Stimulated activated CD4-positive, alpha-beta T cell treated with anti-CD3 and anti-CD28 coated beads, Interleukin-15, amount 100 ng/mL, for 48 hours (primary cell): ENCODE data around the gene STARD3NL.

Experiments
- DNase-seq, 2 donors: peaks; one replicate each; pipeline ENCODE4 v3.0.0-alpha.2; 2020; ENCODE audit warnings: low read depth in 2 of 2

Gene STARD3NL

GRCh38 chr7:38185395-38186307, 7.6 kb downstream of the STARD3NL start:
- no peak for DNase-seq

DNA sequence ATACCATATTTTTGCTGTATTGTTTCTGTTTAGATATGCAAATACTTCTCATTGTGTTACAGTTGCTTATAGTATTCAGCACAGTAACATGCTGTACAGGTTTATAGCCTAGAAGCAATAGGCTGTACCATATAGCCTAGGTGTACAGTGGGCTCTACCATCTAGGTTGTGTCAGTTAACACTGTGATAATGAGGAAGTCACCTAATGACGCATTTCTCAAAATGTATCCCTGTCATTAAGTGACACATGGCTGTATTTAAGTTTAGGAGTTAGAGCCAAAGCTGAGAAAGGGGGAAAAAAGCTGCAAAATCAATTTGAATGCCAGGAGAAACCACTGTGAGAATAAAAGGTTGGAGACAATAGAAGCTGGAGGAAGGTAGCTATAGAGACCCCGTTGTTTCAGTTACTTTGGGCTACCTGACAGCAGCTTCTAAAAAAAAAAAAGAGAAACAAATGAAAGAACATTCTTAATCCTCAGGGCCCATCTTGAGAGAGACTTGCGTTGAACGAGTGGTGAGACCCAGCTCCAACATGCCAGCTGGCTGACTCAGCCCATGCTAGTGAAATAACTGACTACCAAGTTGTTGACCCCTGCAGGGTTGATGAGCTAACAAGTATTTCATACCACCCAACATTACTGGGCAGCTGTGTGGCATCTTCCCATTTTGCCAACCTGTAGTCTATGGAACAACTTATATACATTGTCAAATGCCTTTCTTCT, 8.7 kb downstream of the STARD3NL start:
- no peak for DNase-seq

- no peak for DNase-seq
Measured at GRCh38 chr7:38187794-38188440, 9.9 kb downstream of the STARD3NL start.

GRCh38 chr7:38189231-38189938, 11.3 kb downstream of the STARD3NL start:
- no peak for DNase-seq

GRCh38 chr7:38190011-38190410, 12.0 kb downstream of the STARD3NL start:
- no peak for DNase-seq

- no peak for DNase-seq
Measured at GRCh38 chr7:38191791-38192190, 13.7 kb downstream of the STARD3NL start.

GRCh38 chr7:38192327-38192726, 14.3 kb downstream of the STARD3NL start:
- DNase-seq, result no peak

GRCh38 chr7:38195804-38196595, 18.0 kb downstream of the STARD3NL start:
- DNase-seq, result no peak

DNA sequence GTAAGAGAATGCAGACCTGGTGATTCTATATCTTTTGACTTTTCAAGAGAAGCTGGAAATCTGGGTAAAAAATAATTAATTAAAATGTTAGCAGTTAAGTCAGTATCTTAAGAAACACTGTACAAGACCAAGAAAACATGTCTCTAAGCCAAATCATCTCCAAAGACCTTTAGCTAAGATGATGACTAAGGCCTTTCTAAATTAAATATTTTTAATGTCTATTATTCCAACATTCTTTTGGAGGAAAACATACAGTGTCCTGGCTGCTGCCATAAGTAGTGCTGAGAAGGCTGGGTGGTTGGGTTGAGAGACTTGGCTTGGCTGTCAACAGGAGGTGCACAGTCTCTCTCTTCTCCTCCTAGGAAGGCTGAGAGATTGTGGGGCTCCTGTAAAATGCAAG, 20.3 kb downstream of the STARD3NL start:
- no peak for DNase-seq

DNA sequence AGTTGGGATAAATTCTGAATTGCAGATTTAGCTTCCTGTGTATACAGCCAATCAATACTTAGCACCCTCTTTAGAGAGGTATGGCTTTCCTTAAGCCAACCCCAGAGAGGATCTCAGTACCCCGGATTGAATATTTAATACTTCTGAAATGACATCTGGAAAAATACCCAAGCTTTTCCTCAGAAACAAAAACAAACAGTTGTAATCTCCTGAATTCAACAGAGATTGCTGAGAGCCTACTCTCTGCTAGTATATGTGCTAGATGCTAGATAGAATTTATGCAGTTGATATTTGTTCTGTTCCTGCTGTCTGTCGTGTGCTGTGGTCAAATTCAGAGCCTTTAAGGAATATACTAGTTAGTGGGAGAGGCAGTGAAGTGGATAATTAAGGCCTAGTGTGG, 21.1 kb downstream of the STARD3NL start:
- no peak for DNase-seq

DNA sequence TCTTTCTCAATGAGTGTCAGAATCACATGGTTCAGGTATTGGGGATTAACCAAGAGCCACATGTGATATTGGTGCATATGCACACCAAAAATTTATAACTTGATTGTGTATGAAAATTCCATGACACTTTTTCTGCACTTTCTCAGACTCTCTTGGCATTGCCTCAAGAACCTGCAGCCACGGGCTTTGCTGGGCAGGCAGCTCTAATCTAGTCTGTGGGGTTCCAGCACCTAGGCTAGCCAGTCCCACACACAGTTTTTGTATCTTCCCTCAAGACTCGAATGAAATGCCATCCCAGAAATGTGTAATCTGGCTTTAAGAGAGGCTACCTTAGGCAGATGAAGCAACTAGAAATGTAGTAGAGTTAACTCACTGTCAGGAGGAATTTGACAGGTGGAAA, 21.7 kb downstream of the STARD3NL start:
- DNase-seq, result no peak

DNA sequence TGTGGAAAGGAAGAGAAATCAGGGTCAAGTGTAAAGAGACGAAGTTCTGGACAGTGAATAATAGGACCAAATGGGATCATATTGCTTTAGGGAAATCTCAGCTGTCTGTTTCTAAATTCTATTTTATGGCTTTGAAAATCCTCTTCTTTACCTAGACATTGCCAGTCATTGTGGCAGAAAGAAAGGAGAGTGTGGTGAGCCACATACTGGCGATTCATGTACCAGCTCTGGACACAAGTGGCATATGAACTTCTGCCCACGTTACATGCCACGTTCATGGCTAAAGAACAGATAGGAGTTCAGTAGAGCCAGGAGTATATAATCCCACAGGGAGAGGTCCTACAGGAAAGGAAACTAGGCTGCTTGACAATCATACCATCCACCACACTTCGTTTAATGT, 28.0 kb downstream of the STARD3NL start:
- no peak for DNase-seq

- DNase-seq, result no peak
Measured at GRCh38 chr7:38207843-38208242, 29.8 kb downstream of the STARD3NL start.

DNA sequence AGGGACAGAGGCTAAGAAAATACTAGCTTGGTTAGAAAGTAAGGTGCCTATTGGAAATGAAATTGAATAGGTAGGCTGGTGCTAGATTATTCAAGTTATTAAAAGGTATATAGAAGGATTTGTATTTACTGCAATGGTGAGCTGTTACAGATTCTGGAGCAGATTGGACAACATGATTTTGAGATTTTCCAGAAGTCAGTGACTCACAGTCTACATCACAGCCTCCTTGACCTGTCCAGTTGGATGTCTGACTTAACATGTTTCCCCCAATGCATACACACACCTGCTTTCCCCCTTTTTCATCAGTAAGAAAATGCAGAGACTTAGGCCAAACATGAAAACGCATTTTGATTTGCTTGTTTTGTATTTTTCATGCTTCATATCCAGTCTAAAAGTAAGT, 33.4 kb downstream of the STARD3NL start:
- DNase-seq, result no peak

GRCh38 chr7:38211940-38212339, 33.9 kb downstream of the STARD3NL start:
- DNase-seq, result no peak

DNA sequence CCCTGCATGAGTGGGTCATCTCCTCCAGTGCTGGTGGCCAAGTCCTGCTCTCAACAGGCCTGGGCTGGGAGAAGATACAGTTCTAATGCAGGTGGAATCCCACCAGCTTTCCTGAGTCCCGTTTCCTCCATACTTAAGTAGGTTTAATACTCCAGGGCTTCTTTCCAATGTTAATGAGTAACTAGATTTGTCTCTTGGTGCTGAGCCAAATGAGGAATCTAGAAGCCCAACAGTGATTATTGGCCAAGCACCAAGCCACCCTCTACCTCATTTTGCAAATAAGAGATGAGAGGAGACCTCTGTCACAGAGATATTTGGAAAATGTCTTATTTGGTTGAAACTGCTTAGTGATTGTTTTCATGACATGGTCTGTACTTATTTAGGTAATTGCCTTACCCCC, 37.1 kb downstream of the STARD3NL start:
- DNase-seq, result no peak

- DNase-seq, result peak; percentile 56 to 72
Measured at GRCh38 chr7:38215735-38216670, 38.0 kb downstream of the STARD3NL start.

GRCh38 chr7:38217672-38218071, 39.6 kb downstream of the STARD3NL start:
- DNase-seq, result no peak

GRCh38 chr7:38220452-38220851, 42.4 kb downstream of the STARD3NL start:
- DNase-seq, result no peak
